Measurements from ENCODE around the gene ATP11A. TPM values are rescaled to one million over a fixed set of nuclear protein-coding genes. Genes with fewer than 3 reads are reported as not detected.
A peak's percentile ranks its signal among the peaks of the same experiment; 100 is the strongest.

The ATP11A gene
- total RNA-seq, 3 donors from 2014 or later = 22.1 to 27.2 (median 26.8) TPM

GRCh38 chr13:112756967-112757758, 67.3 kb downstream of the ATP11A start:
- Histone ChIP-seq H3K4me1 (no peaks in the 10 kb centered on the region), H3K4me3 (no peak overlapping the region), H3K27me3 (no peaks in the 10 kb centered on the region), H3K36me3 (no peaks in the 10 kb centered on the region), H3K27ac (no peak overlapping the region), H3K9me3 (no peaks in the 10 kb centered on the region)
- no peak for TF ChIP-seq POLR2AphosphoS5 (IDR thresholded peaks at IDR 0.05)
- TF ChIP-seq, protein P1, sequence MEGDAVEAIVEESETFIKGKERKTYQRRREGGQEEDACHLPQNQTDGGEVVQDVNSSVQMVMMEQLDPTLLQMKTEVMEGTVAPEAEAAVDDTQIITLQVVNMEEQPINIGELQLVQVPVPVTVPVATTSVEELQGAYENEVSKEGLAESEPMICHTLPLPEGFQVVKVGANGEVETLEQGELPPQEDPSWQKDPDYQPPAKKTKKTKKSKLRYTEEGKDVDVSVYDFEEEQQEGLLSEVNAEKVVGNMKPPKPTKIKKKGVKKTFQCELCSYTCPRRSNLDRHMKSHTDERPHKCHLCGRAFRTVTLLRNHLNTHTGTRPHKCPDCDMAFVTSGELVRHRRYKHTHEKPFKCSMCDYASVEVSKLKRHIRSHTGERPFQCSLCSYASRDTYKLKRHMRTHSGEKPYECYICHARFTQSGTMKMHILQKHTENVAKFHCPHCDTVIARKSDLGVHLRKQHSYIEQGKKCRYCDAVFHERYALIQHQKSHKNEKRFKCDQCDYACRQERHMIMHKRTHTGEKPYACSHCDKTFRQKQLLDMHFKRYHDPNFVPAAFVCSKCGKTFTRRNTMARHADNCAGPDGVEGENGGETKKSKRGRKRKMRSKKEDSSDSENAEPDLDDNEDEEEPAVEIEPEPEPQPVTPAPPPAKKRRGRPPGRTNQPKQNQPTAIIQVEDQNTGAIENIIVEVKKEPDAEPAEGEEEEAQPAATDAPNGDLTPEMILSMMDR (IDR thresholded peaks at IDR 0.05) = no peak
- TF ChIP-seq POLR2A (IDR thresholded peaks at IDR 0.05) = no peak
- intact Hi-C loops (cut with DNase I; ENCODE audit: low total_unique reads) = no loop called here
- DNase-seq (ENCODE audit: low spot score in 2 of 2) = no peak

- intact Hi-C loops (cut with DNase I; ENCODE audit: low total_unique reads) = no loop called here
- no peak overlapping the region for H3K4me3 ChIP-seq
- no peak overlapping the region for H3K27ac ChIP-seq
- TF ChIP-seq, protein P1 (IDR thresholded peaks at IDR 0.05) = no peak
- TF ChIP-seq POLR2AphosphoS5 (IDR thresholded peaks at IDR 0.05) (no peak), POLR2A (IDR thresholded peaks at IDR 0.05) (no peak)
- no peak for DNase-seq (ENCODE audit: low spot score in 2 of 2)
- H3K36me3 ChIP-seq = no peaks in the 10 kb centered on the region
- no peaks in the 10 kb centered on the region for H3K27me3 ChIP-seq
- no peaks in the 10 kb centered on the region for H3K4me1 ChIP-seq
- no peaks in the 10 kb centered on the region for H3K9me3 ChIP-seq
Observed at GRCh38 chr13:112757759-112758086, 67.9 kb downstream of the ATP11A start.

DNA sequence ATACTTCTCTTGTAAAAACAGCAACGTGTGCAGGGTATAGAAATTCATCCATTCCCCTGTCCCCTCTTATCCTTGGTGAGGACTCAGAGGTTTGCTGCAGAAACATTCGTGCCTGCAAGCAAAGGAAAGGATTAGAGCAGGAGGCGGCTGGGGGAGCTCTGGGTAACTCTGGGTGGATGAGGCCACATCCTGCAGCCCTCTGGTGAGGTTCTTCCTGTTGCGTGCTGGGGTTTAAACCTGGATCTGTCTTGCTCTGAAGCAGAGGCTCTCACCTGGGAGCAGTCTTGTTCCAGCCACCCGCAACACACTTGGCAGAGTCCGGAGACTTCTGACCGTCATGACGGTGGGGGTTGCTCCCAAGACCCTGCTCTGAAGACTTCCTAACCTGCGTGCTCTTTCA, 69.2 kb downstream of the ATP11A start:
- intact Hi-C loops (cut with DNase I; ENCODE audit: low total_unique reads) = no loop called here
- Histone ChIP-seq H3K4me3 (no peak overlapping the region), H3K4me1 (no peaks in the 10 kb centered on the region), H3K9me3 (no peaks in the 10 kb centered on the region), H3K27ac (no peak overlapping the region), H3K27me3 (no peaks in the 10 kb centered on the region), H3K36me3 (no peaks in the 10 kb centered on the region)
- TF ChIP-seq POLR2AphosphoS5 (IDR thresholded peaks at IDR 0.05) = no peak
- TF ChIP-seq, protein P1 (IDR thresholded peaks at IDR 0.05) = no peak
- no peak for TF ChIP-seq POLR2A (IDR thresholded peaks at IDR 0.05)
- no peak for DNase-seq (ENCODE audit: low spot score in 2 of 2)

DNA sequence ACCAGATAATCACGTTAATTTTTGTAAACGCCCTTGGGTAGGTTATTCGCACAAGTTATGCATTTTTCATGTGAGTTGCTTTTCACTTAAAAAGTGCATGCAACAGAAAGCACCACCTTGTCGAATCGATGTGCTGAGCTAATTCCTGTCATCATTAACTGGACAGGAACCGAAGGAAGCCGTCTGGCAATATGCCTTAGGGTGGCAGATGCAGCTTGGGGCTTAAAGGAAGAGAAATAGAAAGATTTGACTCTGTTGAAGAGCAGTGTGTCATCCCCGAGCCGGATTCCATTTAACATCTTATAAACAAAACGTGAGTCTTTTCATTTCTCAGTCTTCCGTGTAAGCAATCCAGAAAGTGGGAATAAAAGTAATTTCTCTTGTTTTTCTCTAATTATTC, 70.0 kb downstream of the ATP11A start:
- TF ChIP-seq POLR2AphosphoS5 (IDR thresholded peaks at IDR 0.05) (no peak), POLR2A (IDR thresholded peaks at IDR 0.05) (no peak)
- TF ChIP-seq, protein P1 (IDR thresholded peaks at IDR 0.05) = no peak
- H3K4me3 ChIP-seq = no peak overlapping the region
- H3K4me1 ChIP-seq = no peaks in the 10 kb centered on the region
- no peak for DNase-seq (ENCODE audit: low spot score in 2 of 2)
- no peaks in the 10 kb centered on the region for H3K36me3 ChIP-seq
- no peak overlapping the region for H3K27ac ChIP-seq
- no peaks in the 10 kb centered on the region for H3K27me3 ChIP-seq
- H3K9me3 ChIP-seq = no peaks in the 10 kb centered on the region
- intact Hi-C loops (cut with DNase I; ENCODE audit: low total_unique reads) = no loop called here

DNA sequence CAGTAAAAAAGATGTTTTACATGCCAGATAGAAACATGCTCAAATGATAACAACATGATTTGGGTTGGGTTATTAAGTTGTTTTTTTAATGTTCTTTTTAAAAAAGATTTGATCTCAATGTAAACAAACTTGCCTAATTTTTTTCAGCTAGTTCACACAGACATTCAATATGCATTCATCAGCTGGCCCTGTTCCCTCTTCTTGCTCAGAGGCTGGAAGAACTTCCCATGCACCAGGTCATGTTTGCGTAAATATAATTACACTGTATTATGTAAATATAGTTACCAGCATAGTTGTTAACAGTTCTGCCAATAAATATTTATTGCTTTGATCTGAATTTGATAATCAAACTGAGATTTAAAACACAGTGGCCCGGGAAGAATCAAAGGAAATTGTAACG, 70.6 kb downstream of the ATP11A start:
- H3K27me3 ChIP-seq = no peaks in the 10 kb centered on the region
- H3K9me3 ChIP-seq = no peaks in the 10 kb centered on the region
- H3K27ac ChIP-seq = no peak overlapping the region
- H3K4me3 ChIP-seq = peak overlapping the region in 1 of 3 donors; percentile 59
- no peaks in the 10 kb centered on the region for H3K36me3 ChIP-seq
- no peaks in the 10 kb centered on the region for H3K4me1 ChIP-seq
- TF ChIP-seq POLR2AphosphoS5 (IDR thresholded peaks at IDR 0.05) = no peak
- TF ChIP-seq POLR2A (IDR thresholded peaks at IDR 0.05) = no peak
- TF ChIP-seq, protein P1 (IDR thresholded peaks at IDR 0.05) = no peak
- DNase-seq (ENCODE audit: low spot score in 2 of 2) = no peak
- intact Hi-C loops (cut with DNase I; ENCODE audit: low total_unique reads) = no loop called here
